Rectal smooth muscle tissue (tissue), 1 donor: ENCODE results near the gene LPP.

Experiments used
- H3K27ac ChIP-seq: one replicate; pipeline ENCODE4 v1.7.0; 2013; ENCODE audit warnings: low read depth, low read length, inconsistent platforms
- H3K27me3 ChIP-seq: one replicate; pipeline ENCODE4 v1.7.0; 2013; ENCODE audit warnings: low read length; ENCODE audit not compliant: control insufficient read depth, insufficient read depth
- H3K36me3 ChIP-seq: one replicate; pipeline ENCODE4 v1.7.0; 2013; ENCODE audit warnings: low read length; ENCODE audit not compliant: control insufficient read depth, insufficient read depth
- H3K4me1 ChIP-seq: one replicate; pipeline ENCODE4 v1.7.0; 2013; ENCODE audit warnings: low read length; ENCODE audit not compliant: control insufficient read depth, insufficient read depth
- H3K4me3 ChIP-seq: one replicate; pipeline ENCODE4 v1.7.0; 2013; ENCODE audit warnings: low read length
- H3K9ac ChIP-seq: one replicate; pipeline ENCODE4 v1.7.0; 2013; ENCODE audit warnings: low read length

Gene LPP

DNA sequence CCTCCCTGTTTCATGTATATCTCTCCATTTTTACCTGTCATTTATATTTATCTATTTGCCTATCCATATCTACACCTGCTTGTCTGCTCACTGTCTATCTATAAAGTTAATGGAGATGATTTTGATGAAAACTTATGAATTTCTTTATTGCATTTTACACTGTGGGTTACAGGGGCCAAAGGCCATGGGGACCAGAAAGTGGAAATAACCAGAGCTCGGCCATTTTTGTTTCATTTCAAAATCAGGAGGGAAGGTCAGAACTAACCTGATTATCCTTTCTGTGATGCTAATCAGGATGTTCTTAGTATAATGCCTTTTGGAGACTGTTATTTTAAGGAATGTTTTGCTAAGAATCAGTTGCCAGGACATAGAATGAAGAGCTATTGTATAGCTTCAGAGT lies 147.2 kb downstream of the LPP start:
- peaks cover 39% of the 10 kb centered on the region for H3K4me1 ChIP-seq
- peak overlapping the region; percentile 2 for H3K27ac ChIP-seq

DNA sequence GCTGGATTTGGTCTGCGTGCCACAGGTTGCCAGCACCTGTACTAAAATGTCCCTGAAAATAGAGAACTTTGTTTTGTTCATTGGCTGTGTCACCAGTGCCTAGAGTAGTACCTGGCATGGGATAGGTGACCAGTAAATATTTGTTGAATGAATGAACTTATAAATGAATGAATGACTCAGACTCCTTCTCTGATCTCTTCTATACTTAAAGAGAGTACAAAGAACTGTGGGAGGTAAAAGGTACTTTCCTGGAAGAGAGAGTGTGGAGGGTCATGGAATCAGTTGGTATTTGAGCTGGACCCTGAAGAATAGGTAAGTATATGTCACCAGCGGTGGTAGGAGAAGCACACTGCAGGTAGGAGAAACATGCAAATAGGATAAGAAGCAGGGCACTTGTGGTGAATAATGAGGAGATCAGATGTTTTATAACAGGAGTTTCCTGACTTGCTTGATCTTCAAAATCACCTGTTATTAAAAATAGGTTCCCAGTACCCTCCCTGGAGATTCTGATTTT lies 149.4 kb downstream of the LPP start:
- no peaks in the 10 kb centered on the region for H3K27me3 ChIP-seq
- H3K9ac ChIP-seq = no peak overlapping the region
- no peaks in the 10 kb centered on the region for H3K36me3 ChIP-seq
- H3K27ac ChIP-seq = no peak overlapping the region
- no peak overlapping the region for H3K4me3 ChIP-seq
- H3K4me1 ChIP-seq = peaks cover 32% of the 10 kb centered on the region

More for the DNA sequence above, 147.2 kb downstream of the LPP start:
- Histone ChIP-seq H3K36me3 (no peaks in the 10 kb centered on the region), H3K4me3 (no peak overlapping the region), H3K9ac (no peak overlapping the region), H3K27me3 (no peaks in the 10 kb centered on the region)

DNA sequence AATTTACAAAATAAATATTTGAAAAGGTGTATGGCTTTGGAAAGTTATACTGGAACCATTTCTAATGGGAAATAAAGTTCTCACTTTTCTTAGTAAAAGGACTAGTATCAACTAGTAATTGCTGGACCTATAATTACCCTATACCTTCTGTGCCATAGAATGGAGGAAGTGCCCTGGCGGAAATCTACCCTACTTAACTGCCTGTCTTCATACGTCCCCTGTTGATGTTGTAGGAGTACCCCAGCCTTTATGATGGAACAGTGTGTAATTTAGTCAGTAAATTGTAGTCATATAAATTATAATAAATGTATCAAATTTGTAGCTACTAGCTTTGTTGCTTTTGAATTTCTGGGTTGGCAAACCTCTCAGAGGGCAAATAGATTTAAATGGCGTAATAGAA lies 149.9 kb downstream of the LPP start:
- H3K36me3 ChIP-seq = no peaks in the 10 kb centered on the region
- H3K4me3 ChIP-seq = no peak overlapping the region
- H3K27me3 ChIP-seq = no peaks in the 10 kb centered on the region
- H3K9ac ChIP-seq = no peak overlapping the region
- peaks cover 29% of the 10 kb centered on the region for H3K4me1 ChIP-seq
- H3K27ac ChIP-seq = no peak overlapping the region

DNA sequence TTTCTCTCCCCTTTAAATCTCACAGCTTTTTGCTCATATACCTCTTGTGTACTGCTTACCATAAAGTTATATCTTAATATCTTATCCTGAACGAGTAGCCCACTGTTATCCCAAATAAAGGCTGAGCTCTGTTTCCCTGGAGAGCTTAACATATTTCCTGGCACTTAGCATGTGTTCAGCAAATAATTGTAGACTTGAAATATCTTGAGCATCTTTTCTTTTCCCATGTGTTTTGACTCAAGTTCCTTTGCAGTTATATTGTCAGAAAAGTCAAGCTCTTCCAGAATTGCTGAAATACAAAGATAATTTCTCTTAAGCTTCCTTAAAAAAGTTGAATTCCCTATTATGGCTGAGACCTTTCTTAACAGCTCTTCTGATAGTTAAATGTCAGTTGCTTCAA lies 150.5 kb downstream of the LPP start:
- Histone ChIP-seq H3K4me1 (peaks cover 25% of the 10 kb centered on the region), H3K9ac (no peak overlapping the region), H3K4me3 (no peak overlapping the region), H3K36me3 (no peaks in the 10 kb centered on the region), H3K27ac (peak overlapping the region; percentile 46), H3K27me3 (no peaks in the 10 kb centered on the region)

DNA sequence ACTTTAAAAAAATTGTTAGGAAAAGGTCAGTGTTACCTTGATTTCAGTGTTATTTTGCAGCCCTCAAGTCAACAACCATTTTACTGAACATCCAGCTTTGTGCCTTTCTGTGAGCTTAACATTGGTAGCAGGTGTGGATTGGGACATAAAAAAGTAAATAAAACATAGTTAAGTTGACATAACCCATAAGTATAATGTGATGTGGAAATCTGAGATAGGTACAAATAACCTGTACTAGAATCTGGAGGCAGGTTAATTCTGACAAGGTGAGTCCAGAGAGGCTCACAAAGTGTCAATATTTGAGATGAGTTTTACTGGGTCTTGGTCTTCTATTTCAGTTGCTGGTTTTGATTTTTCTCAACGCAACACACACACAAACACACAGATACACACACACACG lies 151.3 kb downstream of the LPP start:
- Histone ChIP-seq H3K4me1 (peaks cover 21% of the 10 kb centered on the region), H3K27me3 (no peaks in the 10 kb centered on the region), H3K9ac (no peak overlapping the region), H3K27ac (no peak overlapping the region), H3K36me3 (no peaks in the 10 kb centered on the region), H3K4me3 (no peak overlapping the region)

DNA sequence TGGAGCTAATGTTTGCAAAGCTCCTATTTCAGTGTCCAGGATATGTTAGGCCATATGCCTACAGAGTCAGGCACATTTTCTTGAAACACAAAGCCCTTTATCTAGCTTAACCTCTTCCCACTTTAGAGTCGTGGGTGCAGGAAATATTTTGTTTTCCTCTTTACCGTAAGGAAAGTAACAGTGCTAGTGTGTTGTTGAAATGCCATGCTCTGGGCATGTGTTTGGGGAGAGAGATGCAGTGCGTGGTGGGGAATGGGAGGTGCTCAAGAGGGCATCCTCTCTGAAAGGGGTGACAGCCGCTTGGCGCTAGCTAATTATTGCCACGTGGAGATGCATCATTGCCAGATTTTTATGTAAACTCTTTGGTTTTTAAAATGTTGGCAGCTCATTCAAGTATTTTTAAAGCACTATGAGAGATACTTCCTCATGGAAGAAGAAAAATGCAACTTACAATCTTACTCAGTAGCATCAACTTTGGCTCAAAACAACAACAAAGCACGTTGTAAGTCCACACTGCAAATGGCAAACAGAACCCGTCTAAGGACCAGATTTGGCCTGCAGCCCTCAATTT lies 152.6 kb downstream of the LPP start:
- Histone ChIP-seq H3K27ac (peak overlapping the region; percentile 26), H3K36me3 (no peaks in the 10 kb centered on the region), H3K9ac (no peak overlapping the region), H3K4me1 (peaks cover 16% of the 10 kb centered on the region), H3K4me3 (no peak overlapping the region), H3K27me3 (no peaks in the 10 kb centered on the region)

DNA sequence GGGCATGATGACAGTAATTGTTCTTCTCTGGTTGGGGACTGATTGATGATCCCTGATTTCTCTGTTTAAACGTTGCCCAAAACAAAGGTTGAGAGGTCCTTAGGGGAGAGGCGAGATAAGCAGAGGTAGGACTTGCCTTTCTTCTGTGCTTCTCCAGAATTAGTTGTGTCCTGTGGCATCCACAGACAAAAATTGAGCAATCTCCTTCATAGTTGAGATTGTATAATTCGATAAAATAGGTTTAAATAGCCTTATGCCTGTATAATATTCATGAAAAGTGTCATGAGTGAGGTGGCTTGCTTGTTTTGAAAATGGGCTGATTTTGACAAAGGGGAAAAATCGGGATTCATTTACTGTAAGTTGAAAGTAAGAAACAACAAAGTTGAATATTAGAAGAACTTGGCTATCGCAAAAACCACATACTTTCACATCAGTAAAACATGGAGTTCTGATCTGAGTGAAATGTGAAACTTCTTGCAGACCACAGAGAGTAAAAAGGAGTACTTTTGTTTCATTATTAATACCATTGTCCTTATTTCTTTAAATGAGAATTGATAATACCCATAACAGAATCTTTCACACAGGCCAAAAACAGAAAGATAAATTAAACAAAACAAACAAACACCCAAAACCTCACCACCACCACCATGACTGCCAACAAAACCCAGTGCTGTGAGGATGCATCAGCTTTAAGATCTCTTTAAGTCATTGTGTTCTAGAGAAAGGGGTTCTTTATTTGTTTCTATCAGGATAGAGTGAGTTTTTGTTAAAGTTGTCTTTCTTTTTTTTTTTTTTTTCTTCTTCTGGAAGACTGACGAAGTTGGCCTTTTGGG lies 155.7 kb downstream of the LPP start:
- no peak overlapping the region for H3K27ac ChIP-seq
- H3K36me3 ChIP-seq = no peaks in the 10 kb centered on the region
- H3K27me3 ChIP-seq = no peaks in the 10 kb centered on the region
- no peak overlapping the region for H3K4me3 ChIP-seq
- H3K9ac ChIP-seq = no peak overlapping the region
- peaks cover 7% of the 10 kb centered on the region for H3K4me1 ChIP-seq

DNA sequence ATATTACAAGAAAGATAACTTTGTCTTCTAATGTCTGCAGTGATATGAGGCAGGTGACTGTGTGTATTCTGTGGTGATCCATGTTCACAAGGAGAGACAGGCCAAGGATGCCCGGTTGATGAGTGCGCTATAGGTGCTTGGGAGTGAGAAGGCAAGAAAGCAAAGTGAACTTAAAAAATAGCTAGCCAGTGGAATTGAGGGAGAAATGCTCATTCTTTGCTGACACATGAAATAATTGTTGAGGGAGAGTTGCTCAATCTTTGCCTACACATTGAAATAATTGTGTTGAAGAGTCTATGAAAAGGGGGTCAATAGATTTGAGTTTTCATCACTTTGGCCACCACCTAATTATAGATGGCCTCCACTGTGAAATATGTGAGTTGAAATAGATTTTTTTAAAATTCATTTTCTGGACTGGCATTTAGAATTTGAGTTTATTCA lies 156.3 kb downstream of the LPP start:
- H3K27me3 ChIP-seq = no peaks in the 10 kb centered on the region
- H3K27ac ChIP-seq = no peak overlapping the region
- no peak overlapping the region for H3K4me3 ChIP-seq
- H3K36me3 ChIP-seq = no peaks in the 10 kb centered on the region
- H3K4me1 ChIP-seq = peaks cover 7% of the 10 kb centered on the region
- H3K9ac ChIP-seq = no peak overlapping the region

DNA sequence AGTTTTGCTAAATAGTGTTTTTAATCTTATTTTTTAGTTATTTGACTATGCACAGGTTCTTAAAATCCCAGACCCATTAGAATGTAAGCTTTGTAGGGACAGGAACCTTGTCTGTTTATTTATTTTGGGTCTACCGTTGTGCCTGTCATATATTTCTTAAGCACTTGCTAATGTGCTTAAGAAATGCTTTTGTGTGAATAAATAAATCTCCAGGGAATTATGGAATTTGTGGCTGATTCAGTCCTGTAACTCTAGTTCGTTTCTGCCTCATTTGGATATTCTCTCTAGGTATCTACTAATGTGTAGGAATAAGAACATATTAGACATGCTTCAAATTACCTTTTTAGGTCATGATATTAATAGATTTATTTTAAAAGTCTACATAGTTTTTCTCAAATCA lies 161.6 kb downstream of the LPP start:
- no peaks in the 10 kb centered on the region for H3K27me3 ChIP-seq
- H3K27ac ChIP-seq = no peak overlapping the region
- H3K9ac ChIP-seq = no peak overlapping the region
- H3K4me1 ChIP-seq = no peaks in the 10 kb centered on the region
- H3K4me3 ChIP-seq = no peak overlapping the region
- no peaks in the 10 kb centered on the region for H3K36me3 ChIP-seq

DNA sequence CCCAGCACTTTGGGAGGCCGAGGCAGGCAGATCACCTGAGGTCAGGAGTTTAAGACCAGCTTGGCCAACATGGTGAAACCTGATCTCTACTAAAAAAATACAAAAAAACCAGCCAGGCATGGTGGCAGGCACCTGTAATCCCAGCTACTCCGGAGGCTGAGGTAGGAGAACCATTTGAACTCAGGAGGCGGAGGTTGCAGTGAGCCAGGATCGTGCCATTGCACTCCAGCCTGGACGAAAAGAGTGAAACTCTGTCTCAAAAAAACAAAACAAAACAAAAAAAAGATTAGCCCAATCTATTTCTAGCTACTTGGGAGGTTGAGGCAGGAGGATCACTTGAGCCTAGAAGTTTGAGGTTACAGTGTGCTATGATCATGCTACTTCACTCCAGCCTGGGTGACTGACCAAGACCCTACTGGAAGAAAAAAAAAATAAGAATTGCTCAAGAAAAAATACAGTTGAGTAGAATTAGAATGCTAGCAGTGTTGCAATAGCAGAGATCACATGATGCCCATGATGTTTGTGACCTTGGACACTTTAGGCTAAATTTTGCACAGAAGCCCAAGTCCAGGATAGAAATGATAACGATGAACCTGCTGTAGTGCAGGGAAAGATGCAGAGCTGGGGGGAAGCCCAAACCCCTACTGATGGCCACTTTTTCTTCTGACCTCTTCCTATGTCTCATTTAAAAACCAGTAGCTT lies 162.2 kb downstream of the LPP start:
- H3K4me3 ChIP-seq = no peak overlapping the region
- no peaks in the 10 kb centered on the region for H3K36me3 ChIP-seq
- no peaks in the 10 kb centered on the region for H3K27me3 ChIP-seq
- H3K27ac ChIP-seq = no peak overlapping the region
- H3K9ac ChIP-seq = no peak overlapping the region
- no peaks in the 10 kb centered on the region for H3K4me1 ChIP-seq

DNA sequence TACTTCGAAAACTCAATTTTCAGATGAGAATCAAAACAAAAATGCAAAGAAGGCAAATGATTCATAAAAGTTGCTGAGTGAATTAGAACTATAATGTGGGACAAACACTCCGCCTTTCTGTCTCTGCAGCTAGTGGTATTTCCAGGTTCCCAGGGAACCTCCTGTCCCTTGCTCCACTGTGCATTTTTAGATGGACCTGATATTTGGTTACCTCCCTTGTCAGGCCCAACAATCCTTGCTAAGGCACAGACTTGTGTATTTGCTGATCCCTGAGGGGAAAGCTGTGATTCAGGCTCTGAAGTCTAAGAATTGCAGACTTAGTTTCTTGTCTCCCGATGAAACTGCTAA lies 162.7 kb downstream of the LPP start:
- H3K27me3 ChIP-seq = no peaks in the 10 kb centered on the region
- no peak overlapping the region for H3K4me3 ChIP-seq
- no peak overlapping the region for H3K27ac ChIP-seq
- H3K4me1 ChIP-seq = no peaks in the 10 kb centered on the region
- no peak overlapping the region for H3K9ac ChIP-seq
- H3K36me3 ChIP-seq = no peaks in the 10 kb centered on the region

DNA sequence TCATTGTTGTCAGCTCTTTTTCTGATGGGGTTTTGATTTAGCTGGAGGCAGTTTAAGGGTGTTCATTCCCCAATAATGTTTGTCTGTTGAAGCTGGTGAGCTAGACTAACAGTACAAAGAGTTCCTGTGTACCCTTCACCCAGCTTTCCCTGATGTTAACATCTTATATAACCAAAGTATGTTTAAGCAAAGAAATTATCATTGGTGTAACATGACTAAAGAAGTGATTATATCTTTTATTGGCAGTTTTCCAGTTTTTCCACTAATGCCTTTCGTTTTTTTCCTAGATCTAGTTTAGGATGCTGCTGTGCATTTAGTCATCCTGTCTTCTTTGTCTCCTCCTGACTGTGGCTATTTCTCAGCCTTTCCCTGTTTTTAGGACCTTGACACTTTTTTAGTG lies 165.6 kb downstream of the LPP start:
- peaks cover 14% of the 10 kb centered on the region for H3K4me1 ChIP-seq
- no peak overlapping the region for H3K9ac ChIP-seq
- no peak overlapping the region for H3K27ac ChIP-seq
- H3K36me3 ChIP-seq = no peaks in the 10 kb centered on the region
- H3K4me3 ChIP-seq = no peak overlapping the region
- H3K27me3 ChIP-seq = no peaks in the 10 kb centered on the region
